GM20431 (cell line): ENCODE data around the gene ASPHD2.
"Not testable (repeated sequence)": the region's sequence is repeated elsewhere in the genome, so short reads cannot be mapped to it uniquely, and the experiment has no call there.

Experiments
- in situ Hi-C: fragments of 300-500 bp; cut with MseI, MboI; formaldehyde crosslinking; loops from one replicate; pipeline ENCODE4 v1.15.0; 2020; ENCODE audit warnings: low sequenced_read_pairs; ENCODE audit not compliant: unreplicated experiment

Gene ASPHD2

DNA sequence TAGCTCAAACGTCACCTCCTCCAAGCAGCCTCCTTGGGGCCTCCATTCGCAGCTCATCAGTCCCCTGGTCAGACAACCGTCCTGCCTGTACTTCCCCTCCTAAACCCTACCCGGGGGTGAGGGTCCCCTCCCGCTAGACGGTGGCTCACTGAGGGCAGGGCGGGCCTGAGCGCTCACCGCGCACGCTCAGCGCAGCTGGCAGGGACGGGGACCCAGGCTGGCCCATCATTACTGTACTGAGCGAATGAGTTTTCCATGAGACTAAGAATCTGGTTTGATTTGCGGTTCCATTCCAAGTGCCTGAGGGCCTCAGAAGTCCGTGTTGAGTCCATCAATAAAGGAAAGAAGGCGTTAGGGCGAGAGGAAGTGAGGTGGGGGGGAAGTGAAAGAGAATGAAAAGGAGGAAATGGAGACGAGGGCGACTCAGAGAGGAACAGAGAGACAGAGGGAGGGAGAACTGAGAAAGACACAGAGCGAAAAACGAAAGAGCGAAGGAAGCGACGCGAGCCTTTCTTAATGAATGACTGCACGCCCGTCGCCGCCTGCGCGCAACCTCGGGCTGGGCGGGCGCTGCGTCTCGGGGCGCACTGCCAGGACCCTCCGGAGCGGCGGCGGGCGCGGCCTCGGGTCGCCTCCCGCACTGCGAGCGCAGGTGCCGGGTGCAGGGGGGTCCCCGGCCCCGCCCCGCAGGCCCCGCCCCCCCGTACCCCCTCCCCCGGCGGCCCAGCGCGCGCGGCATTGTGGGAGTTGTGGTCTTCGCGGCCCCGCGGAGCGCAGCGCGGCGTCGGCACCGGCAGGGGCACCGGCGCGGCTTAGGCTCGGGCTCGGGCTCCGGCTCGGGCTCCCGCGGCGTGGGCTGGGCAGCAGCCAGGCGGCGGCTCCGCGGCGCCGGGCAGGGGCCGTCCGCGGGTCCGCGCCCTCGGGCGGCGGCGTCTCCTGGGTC lies at the start of gene ASPHD2:
Gene ASPHD2, plus strand, starts transcription at position 746 of the 943 bp plus-strand sequence. CDS start 4,356 bp downstream, outside the sequence.
- in situ Hi-C loops: no loop called here

GRCh38 chr22:26380072-26380830 lies 48.8 kb upstream of the ASPHD2 start:
- in situ Hi-C loops: no loop called here

DNA sequence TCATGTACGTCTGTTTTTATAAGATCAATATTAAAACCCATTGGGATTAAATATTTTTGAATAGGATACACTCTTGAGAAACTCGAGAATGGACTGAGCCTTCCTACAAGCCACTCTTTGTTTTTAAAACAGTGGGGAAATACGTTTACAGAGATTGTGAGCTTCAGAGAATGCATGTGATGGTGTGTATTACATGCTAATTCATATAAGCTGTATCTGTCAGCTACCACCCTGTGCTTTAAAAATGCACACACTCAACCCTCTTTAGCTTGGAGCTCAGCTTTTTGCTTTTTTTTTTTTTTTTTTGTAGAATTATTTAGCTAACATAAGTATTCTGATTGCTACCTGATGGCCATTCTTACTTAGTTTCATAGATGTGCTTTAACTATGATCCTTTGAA lies 46.3 kb upstream of the ASPHD2 start:
- in situ Hi-C loops: no loop called here

DNA sequence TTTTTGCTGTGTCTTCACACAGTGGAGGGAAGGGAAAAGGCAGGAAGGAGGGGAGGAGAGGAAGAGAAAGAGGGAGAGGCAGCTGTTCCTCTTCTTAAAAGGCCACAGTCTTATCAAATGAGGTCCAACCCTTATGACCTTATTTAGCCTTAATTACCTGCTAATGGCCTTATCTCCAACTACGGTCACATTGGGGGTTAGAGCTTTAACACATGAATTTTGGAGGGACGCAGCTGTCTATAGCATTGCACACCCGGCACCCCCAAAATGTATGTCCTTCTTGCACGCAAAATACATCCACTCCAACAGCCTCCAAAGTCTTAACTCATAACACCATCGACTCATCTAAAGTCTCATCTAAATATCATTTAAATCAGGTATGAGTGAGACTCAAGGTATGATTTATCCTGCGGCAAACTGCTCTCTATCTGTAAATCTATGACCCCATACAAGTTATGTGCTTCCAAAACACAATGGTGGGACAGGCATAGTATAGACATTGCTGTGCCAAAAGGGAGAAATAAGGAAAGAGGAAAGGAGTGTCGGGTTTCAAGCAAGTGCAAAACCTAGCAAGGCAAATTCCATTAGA lies 45.0 kb upstream of the ASPHD2 start:
- in situ Hi-C loops: no loop called here

- in situ Hi-C loops: no loop called here
These were observed 43.9 kb upstream of the ASPHD2 start for GRCh38 chr22:26385164-26385563.

- in situ Hi-C loops: no loop called here
These were observed 39.9 kb upstream of the ASPHD2 start for GRCh38 chr22:26389125-26389524.

DNA sequence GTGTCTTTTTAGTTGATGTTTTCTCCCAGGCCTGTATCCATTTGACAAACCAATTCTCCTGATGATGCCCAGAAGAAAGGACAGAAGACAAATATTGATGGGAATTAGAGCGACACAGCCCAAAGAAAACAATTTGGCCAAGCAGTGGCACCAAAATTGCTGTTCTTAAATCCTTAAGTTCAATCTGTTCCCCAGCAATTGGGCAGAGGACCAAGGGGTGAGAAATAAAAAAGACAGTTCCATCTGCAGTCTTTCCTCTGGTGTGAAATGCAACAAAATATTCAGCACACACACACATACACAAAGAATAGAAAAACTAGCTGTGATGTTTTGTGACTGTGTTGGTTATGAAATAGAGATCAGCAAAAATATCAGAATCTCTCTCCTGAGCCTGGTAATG lies 38.0 kb upstream of the ASPHD2 start:
- in situ Hi-C loops: loop anchor here (10.0 kb wide), 1 partner anchor 64 kb away; no protein-coding TSS in a partner anchor

DNA sequence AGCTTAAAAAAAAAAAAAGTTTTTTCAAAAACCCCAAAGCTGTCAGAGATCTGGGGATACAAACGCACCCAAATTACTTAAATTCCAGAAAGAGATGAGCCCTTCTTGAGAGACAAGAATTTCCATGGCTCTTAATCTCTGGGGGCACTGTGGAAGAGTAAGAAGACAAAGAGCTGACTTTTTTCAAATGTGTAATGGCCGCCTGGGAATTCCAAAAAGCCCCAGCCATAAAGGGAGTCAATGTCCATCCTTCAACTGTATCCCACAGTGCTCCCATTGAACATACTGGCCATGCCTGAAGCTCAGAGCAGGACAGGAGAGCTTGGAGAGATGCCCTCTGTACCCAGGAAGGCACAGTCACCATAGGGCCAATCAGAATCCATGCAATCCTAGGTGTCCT lies 37.4 kb upstream of the ASPHD2 start:
- in situ Hi-C loops: loop anchor here (10.0 kb wide), 1 partner anchor 63 kb away; no protein-coding TSS in a partner anchor

DNA sequence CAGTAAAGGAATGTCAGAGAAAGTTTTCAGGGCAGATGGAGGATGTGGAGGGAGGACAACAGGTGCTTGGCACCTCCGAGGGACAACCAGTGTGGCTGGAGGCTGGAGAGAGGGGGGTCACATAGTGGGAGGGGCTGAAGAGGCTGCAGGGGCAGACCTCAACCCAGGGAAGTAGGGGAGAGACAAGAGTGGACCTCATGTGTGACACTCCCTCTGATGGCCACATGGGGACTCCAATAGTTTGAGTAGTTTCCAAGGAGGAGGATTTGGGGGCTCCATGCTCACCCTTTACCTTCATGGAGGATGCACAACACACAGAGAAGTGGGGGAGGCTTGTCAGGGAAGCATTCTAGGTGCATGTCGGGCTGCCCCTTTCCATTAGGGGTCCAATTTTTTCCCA lies 35.1 kb upstream of the ASPHD2 start:
- in situ Hi-C loops: loop anchor here (10.0 kb wide), 1 partner anchor 61 kb away; no protein-coding TSS in a partner anchor

DNA sequence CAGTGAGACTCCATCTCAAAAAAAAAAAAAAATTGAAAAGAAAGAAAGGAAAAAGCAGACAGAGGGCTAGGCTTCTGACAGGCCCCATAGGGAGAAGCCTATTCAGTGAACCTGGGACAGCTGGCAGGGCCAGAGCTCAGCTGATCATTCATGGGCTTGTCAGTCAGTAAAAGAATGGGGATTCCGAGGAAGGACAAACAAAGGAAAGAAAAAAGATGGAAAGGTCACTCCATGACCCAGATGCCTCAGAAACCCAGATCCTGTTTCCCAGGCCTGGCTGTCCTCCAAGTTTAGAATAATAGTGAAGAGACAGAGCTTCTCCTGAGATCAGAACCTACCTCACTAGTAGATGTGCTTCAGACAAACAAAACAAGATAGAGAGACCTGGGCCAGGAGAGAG lies 34.3 kb upstream of the ASPHD2 start:
- in situ Hi-C loops: loop anchor here (10.0 kb wide), 1 partner anchor 60 kb away; no protein-coding TSS in a partner anchor

DNA sequence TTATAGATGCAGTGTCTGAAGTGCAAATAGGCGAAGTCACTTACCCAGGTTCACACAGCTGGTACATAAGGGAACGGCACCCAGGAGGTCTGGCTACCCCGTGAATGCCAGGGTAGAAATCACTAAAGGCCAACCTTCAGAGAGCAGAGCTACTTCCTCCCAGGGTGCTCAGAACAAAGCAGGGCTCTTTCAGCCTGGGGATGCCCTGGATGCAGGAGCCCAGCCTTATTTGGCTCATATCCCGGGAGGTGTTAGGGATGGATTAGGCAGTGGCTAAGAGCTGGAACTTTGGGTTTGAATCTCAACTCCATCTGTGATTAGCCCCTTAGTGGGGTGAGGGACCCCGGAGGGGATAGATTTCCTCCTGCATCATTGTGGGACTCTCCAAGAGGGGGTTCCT lies 33.1 kb upstream of the ASPHD2 start:
- in situ Hi-C loops: loop anchor here (10.0 kb wide), 1 partner anchor 59 kb away; no protein-coding TSS in a partner anchor

GRCh38 chr22:26398741-26399153 lies 30.3 kb upstream of the ASPHD2 start:
- in situ Hi-C loops: loop anchor here (10.0 kb wide), 1 partner anchor 56 kb away; no protein-coding TSS in a partner anchor

DNA sequence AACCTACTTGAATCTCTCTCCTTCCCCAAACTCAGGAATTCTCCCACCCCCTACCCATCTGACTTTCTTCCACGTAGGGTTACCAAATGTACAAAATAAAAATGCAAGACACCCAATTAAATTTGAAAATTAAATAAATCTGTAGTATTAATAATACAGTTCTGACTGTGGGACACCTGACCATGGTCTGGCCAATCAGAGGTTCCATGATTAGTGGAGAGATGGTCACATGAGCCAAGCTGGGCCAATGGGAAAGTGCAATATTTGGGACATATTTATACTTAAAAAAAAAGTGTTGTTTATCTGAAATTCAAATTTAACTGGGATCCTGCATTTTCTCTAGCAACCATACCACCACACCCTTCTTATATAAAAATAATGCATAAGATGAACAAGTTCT lies 29.8 kb upstream of the ASPHD2 start:
- in situ Hi-C loops: loop anchor here (10.0 kb wide), 1 partner anchor 56 kb away; no protein-coding TSS in a partner anchor

DNA sequence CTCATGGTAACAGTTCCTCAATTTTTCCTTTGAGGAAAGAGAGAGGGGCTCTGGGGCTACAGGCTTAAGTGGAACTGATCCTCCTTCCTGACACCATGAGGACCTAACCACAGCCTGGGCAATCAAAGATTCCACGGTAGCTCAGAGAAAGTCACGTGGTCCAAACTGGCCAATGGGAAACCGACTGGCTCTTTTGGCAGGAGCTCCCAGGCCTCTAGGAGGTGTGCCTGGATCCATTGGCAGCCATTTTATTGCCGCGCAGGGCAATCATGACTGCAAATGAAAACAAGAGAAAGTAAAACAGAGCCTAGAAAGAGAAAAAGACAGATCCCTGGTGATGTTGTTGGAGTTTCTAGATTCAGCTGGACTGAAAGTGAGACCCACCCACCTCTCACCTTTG lies 27.3 kb upstream of the ASPHD2 start:
- in situ Hi-C loops: no loop called here

DNA sequence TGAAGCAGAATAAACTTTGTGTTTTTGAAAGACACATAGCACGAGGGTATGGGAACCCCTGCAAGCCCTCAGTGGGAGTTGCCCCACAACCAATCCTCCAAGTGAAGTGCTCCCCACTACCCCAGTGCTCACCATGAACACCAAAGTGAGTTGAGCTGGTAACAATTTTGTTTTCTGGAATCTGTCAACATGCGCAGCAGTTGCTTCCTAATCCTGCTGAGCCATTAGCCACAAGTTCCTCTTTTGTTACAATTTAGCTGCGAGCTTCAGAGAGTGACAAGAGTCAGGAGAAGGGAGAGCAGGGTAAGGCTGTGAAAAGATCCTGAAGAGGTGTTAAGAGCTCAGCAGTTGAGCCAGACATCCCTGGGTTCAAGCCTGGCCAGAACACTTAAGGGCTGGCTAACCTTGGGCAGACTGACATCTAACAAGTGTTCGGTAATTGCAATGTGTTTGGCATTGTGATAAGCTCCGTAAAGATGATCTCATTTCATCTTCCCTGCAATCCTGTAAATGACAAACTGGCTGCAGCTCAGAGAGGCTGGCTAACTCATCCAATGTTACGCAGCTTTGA lies 24.1 kb upstream of the ASPHD2 start:
- in situ Hi-C loops: no loop called here

DNA sequence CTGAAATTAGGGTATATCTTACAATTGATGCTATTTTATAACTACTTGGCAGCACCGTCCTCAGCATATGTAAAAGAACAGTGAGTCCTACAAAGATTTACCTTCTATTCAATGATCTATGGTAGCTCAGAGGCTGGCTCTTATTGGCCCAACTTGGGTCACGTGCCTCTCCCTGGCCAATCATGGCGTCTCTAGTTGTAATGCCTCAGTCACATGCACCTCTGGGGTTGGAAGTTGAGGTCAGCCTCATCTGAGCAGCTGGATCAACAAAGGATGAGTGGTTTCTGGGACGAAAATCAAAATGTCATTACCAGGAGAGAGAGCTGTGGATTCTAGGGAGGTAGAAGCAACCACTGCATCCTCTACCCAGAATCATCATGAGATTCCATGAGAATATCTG lies 22.9 kb upstream of the ASPHD2 start:
- in situ Hi-C loops: no loop called here

- in situ Hi-C loops: not testable (repeated sequence)
These were observed 20.4 kb upstream of the ASPHD2 start for GRCh38 chr22:26408562-26409220.

DNA sequence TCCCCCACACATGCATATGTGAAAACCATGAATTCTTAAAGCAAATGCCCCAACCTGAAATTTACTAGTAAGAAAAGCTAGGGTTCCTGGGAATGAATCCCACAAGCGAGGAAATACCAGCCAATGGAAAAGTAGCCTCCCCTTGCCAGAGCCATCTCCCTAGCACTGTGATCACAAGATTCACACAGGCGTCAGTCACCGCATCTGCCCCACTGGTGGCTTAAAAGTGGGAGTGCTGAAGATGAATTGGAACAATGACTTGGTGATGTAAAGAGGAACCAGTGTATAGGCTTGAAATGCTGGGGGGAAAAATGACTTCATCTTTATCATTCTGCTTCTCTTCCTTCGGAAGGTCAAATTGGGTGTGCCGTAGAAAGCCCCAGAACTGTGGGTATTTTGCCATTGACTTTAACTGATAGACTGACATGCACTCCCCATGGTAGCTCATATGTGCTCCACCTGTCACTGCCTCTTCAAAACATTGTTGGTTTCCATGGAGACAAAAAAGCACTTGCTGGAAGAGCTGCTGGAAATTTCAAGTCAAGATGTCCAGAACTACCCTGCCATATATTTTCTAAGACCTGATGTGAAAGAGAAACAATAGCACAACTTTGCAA lies 19.2 kb upstream of the ASPHD2 start:
- in situ Hi-C loops: no loop called here

DNA sequence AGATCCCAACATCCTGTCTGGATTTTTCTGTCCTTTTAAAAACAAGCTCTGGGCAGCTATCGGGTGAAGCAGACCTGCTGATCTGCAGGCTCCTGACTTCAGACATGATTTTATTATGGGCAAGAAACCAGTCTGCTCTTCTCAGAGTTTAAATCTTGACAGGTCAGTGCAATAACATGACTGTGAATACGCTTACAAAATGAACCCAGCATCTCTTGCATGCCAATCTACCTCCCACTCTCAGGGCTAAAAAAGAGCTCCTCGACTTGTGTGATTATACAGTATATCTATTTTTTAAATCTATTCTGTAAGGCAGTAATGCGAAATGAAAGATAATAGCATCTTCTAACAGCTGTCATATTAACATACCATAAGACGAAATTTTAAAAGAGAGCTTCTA lies 18.7 kb upstream of the ASPHD2 start:
- in situ Hi-C loops: no loop called here
